Esophagus squamous epithelium (tissue), 4 donors: ENCODE data around the gene KRT17.

ENCODE experiments used
- CTCF ChIP-seq, 6 experiments: fragments of 450-650 bp in 4 of 6; fragments of 200-600 bp in 2 of 6; sonication (generic) in 2 of 6; IDR thresholded peaks; one replicate each; pipeline ENCODE4 v1.5.1; 2016 to 2019; ENCODE audit warnings: antibody characterized with exemption in 6 of 6, mild to moderate bottlenecking in 4 of 6, moderate library complexity in 4 of 6
- POLR2A ChIP-seq, 4 donors: fragments of 450-650 bp; IDR thresholded peaks; one replicate each; pipeline ENCODE4 v1.6.1; 2017; ENCODE audit warnings: antibody characterized with exemption in 4 of 4, mild to moderate bottlenecking in 4 of 4, moderate library complexity in 3 of 4

- no peak for TF ChIP-seq CTCF (IDR thresholded peaks at IDR 0.05)
- TF ChIP-seq POLR2A (IDR thresholded peaks at IDR 0.05), result peak in 2 of 4 donors; percentile 40 to 56
Observed at GRCh38 chr17:41655611-41656111, 31.3 kb upstream of the KRT17 start.
